Neural cell (in vitro differentiated cells): Measurements from ENCODE around the gene CCDC9. TPM values are rescaled to one million over a fixed set of nuclear protein-coding genes. Genes with fewer than 3 reads are reported as not detected.

ENCODE experiments used
- H2AFZ ChIP-seq: fragments of 200-600, 300-800 bp; sonication (generic), shearing (Covaris generic); 2 replicates; pipeline ENCODE4 v1.6.0; 2014; ENCODE audit warnings: low read depth, mild to moderate bottlenecking, antibody characterized with exemption, low read length, moderate library complexity
- H3F3A ChIP-seq: fragments of 200-600 bp; shearing (Covaris generic); 2 replicates; pipeline ENCODE4 v1.6.1; 2016; ENCODE audit warnings: mild to moderate bottlenecking, moderate library complexity, mixed read lengths, antibody characterized with exemption, low read length; ENCODE audit not compliant: insufficient read depth, poor library complexity, severe bottlenecking
- H3K27ac ChIP-seq: fragments of 200-600, 300-800 bp; sonication (generic), shearing (Covaris generic); 2 replicates; pipeline ENCODE4 v1.5.1; 2014; ENCODE audit warnings: mild to moderate bottlenecking, low read length, moderate library complexity
- H3K27me3 ChIP-seq: fragments of 300-800, 200-600 bp; sonication (generic), shearing (Covaris generic); 2 replicates; pipeline ENCODE4 v1.6.0; 2014; ENCODE audit warnings: mild to moderate bottlenecking, low read depth, low read length, moderate library complexity; ENCODE audit not compliant: insufficient read depth
- H3K36me3 ChIP-seq: fragments of 300-800, 200-600 bp; sonication (generic), shearing (Covaris generic); 2 replicates; pipeline ENCODE4 v1.5.1; 2014; ENCODE audit warnings: mild to moderate bottlenecking, antibody characterized with exemption, low read length, moderate library complexity; ENCODE audit not compliant: insufficient read depth
- H3K4me2 ChIP-seq: fragments of 300-800, 200-600 bp; sonication (generic), shearing (Covaris generic); 2 replicates; pipeline ENCODE4 v1.6.0; 2014; ENCODE audit warnings: mild to moderate bottlenecking, low read length
- H3K4me3 ChIP-seq: fragments of 300-800, 200-600 bp; sonication (generic), shearing (Covaris generic); 2 replicates; pipeline ENCODE4 v1.5.1; 2014; ENCODE audit warnings: mild to moderate bottlenecking, low read length, moderate library complexity
- H3K79me2 ChIP-seq: fragments of 200-600 bp; shearing (Covaris generic); replicated peaks from 2 replicates; pipeline ENCODE4 v1.6.0; 2014; ENCODE audit warnings: mild to moderate bottlenecking, low read length, moderate library complexity; ENCODE audit not compliant: insufficient read depth
- H3K9ac ChIP-seq: fragments of 300-800, 200-600 bp; sonication (generic), shearing (Covaris generic); 2 replicates; pipeline ENCODE4 v1.6.1; 2016; ENCODE audit warnings: mild to moderate bottlenecking, low read length, mixed read lengths
- H3K9me2 ChIP-seq: fragments of 200-600 bp; shearing (Covaris generic); 2 replicates; pipeline ENCODE4 v1.6.1; 2016; ENCODE audit warnings: mild to moderate bottlenecking, low read length, mixed read lengths; ENCODE audit not compliant: insufficient read depth
- H3K9me3 ChIP-seq: fragments of 200-600, 300-800 bp; sonication (generic), shearing (Covaris generic); 2 replicates; pipeline ENCODE4 v1.6.1; 2016; ENCODE audit warnings: mild to moderate bottlenecking, mixed run types, low read length, moderate library complexity, mixed read lengths
- H4K20me1 ChIP-seq: fragments of 200-600 bp; shearing (Covaris generic); 2 replicates; pipeline ENCODE4 v1.6.1; 2016; ENCODE audit warnings: mild to moderate bottlenecking, mixed run types; ENCODE audit not compliant: insufficient read depth
- CTCF ChIP-seq: fragments of 450-650 bp; IDR thresholded peaks from 2 replicates; pipeline ENCODE4 v1.5.1; 2014; ENCODE audit warnings: antibody characterized with exemption, mild to moderate bottlenecking, moderate library complexity; ENCODE audit not compliant: poor library complexity, severe bottlenecking
- EP300 ChIP-seq: fragments of 450-650 bp; conservative IDR thresholded peaks from 2 replicates; pipeline ENCODE4 v1.6.1; 2014; ENCODE audit warnings: antibody characterized with exemption, mild to moderate bottlenecking, moderate library complexity; ENCODE audit not compliant: poor library complexity, severe bottlenecking
- EZH2 ChIP-seq: fragments of 200-600, 300-800 bp; shearing (Covaris generic), sonication (generic); IDR thresholded peaks from 2 replicates; pipeline ENCODE4 v1.6.1; 2014; ENCODE audit warnings: antibody characterized with exemption, low read length, borderline replicate concordance, mild to moderate bottlenecking; ENCODE audit not compliant: insufficient read depth, poor library complexity, severe bottlenecking
- MXI1 ChIP-seq: fragments of 450-650 bp; conservative IDR thresholded peaks from 2 replicates; pipeline ENCODE4 v1.6.1; 2014; ENCODE audit warnings: antibody characterized with exemption, mild to moderate bottlenecking; ENCODE audit not compliant: poor library complexity, severe bottlenecking
- POLR2AphosphoS5 ChIP-seq: IDR thresholded peaks from 2 replicates; pipeline ENCODE4 v1.6.1; 2012
- RAD21 ChIP-seq: fragments of 450-650 bp; conservative IDR thresholded peaks from 2 replicates; pipeline ENCODE4 v1.6.1; 2014; ENCODE audit warnings: antibody characterized with exemption, mild to moderate bottlenecking, moderate library complexity
- REST ChIP-seq: IDR thresholded peaks from 2 replicates; pipeline ENCODE4 v1.6.1; 2012; ENCODE audit warnings: borderline replicate concordance
- SMC3 ChIP-seq: fragments of 450-650 bp; conservative IDR thresholded peaks from 2 replicates; pipeline ENCODE4 v1.6.1; 2014; ENCODE audit warnings: antibody characterized with exemption, mild to moderate bottlenecking, moderate library complexity; ENCODE audit not compliant: poor library complexity
- TAF1 ChIP-seq: IDR thresholded peaks from 2 replicates; pipeline ENCODE4 v1.6.1; 2012; ENCODE audit warnings: low read depth
- polyA plus RNA-seq: library from polyadenylated mRNA; depleted of rRNA; stranded (reverse); fragments of >200 nt; gene quantifications from 2 replicates; pipeline ENCODE4 v1.2.3, GENCODE V29; 2014

Gene CCDC9
- polyA plus RNA-seq, 1 donor from 2014 or later, result 2.1 TPM

GRCh38 chr19:47274071-47274890 lies 18.0 kb downstream of the CCDC9 start, which contains the start of gene INAFM1:
Gene INAFM1, plus strand, starts transcription at chr19:47274885. Its CDS starts 35 bp downstream, at chr19:47274920.
- no peaks in the 10 kb centered on the region for H3K79me2 ChIP-seq
- peak within 1 kb of the TSS; percentile 77 for H3K4me3 ChIP-seq
- no peaks in the 10 kb centered on the region for H3F3A ChIP-seq
- H3K4me2 ChIP-seq, result peak within 1 kb of the TSS; percentile 88
- no peaks in the 10 kb centered on the region for H3K27me3 ChIP-seq
- peak within 1 kb of the TSS; percentile 85 for H3K9ac ChIP-seq
- H4K20me1 ChIP-seq, result no peaks in the 10 kb centered on the region
- peak within 1 kb of the TSS; percentile 80 for H2AFZ ChIP-seq
- no peaks in the 10 kb centered on the region for H3K9me3 ChIP-seq
- no peaks in the 10 kb centered on the region for H3K9me2 ChIP-seq
- no peak for TF ChIP-seq EP300
- TF ChIP-seq MXI1, result peak; percentile 6
- peak; percentile 7 for TF ChIP-seq REST
- TF ChIP-seq POLR2AphosphoS5, result peak; percentile 74
- TF ChIP-seq EZH2, result no peak
- peak; percentile 71 for TF ChIP-seq TAF1
- no peak for TF ChIP-seq RAD21
- TF ChIP-seq SMC3, result no peak
- no peak for TF ChIP-seq CTCF
- H3K36me3 ChIP-seq, result no peaks in the 10 kb centered on the region
- peak within 1 kb of the TSS; percentile 92 for H3K27ac ChIP-seq

- peak overlapping the region; percentile 88 for H3K4me2 ChIP-seq
- H3K79me2 ChIP-seq, result no peaks in the 10 kb centered on the region
- H3K36me3 ChIP-seq, result no peaks in the 10 kb centered on the region
- peak overlapping the region; percentile 77 for H3K4me3 ChIP-seq
- H3F3A ChIP-seq, result no peaks in the 10 kb centered on the region
- no peaks in the 10 kb centered on the region for H3K27me3 ChIP-seq
- H3K9ac ChIP-seq, result peak overlapping the region; percentile 76
- no peaks in the 10 kb centered on the region for H4K20me1 ChIP-seq
- H3K27ac ChIP-seq, result peak overlapping the region; percentile 73
- H2AFZ ChIP-seq, result peak overlapping the region; percentile 2
- no peak for TF ChIP-seq CTCF
- TF ChIP-seq RAD21, result no peak
- TF ChIP-seq MXI1, result peak; percentile 68
- peak; percentile 6 for TF ChIP-seq REST
- peak; percentile 33 for TF ChIP-seq POLR2AphosphoS5
- no peaks in the 10 kb centered on the region for H3K9me3 ChIP-seq
- H3K9me2 ChIP-seq, result no peaks in the 10 kb centered on the region
These were observed 18.8 kb downstream of the CCDC9 start for GRCh38 chr19:47274891-47275761.
